ENCODE results near the gene RBM24. TPM values are rescaled to one million over a fixed set of nuclear protein-coding genes. Genes with fewer than 3 reads are reported as not detected.
"Not testable (repeated sequence)": the region's sequence is repeated elsewhere in the genome, so short reads cannot be mapped to it uniquely, and the experiment has no call there.

RBM24 gene
- total RNA-seq, 2 experiments from 2014 or later: not detected

DNA sequence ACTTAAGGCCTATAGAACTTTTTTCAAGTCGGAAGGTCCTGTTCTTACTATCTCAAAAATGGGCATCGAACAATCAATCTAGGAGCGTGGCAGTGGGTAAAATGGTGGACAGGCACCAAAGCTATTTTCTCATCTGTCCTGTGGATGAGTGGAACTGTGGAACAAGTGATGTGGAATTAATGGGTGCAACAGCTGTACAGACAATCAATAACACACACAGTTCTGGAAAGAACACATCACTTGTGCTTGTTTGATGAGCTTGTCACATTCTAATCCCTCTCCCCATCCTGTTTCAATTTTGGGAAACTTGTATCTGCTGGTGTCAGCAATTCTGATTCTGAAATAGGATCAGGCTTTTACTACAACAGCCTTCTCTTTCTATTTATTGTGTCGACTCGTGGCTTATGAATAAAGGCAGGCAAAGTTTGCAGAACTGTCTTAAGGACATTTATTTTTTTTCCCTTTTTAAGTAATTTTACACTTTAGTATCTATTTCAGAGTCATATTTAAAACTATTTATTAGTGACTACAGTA is 11.5 kb downstream of the RBM24 start:
- intact Hi-C loops (cut with DNase I, micrococcal nuclease): no loop called here
- ATAC-seq (no peak), DNase-seq (no peak)
- H3K4me1 Mint-ChIP-seq: no peaks in the 10 kb centered on the region
- CTCF ChIA-PET: no interaction called here
- no peak overlapping the region for H3K4me3 Mint-ChIP-seq
- H3K9me3 Mint-ChIP-seq (ENCODE audit: low read depth): no peaks in the 10 kb centered on the region
- H3K27ac Mint-ChIP-seq: no peak overlapping the region
- H3K36me3 Mint-ChIP-seq (ENCODE audit: low read depth): no peaks in the 10 kb centered on the region
- H3K27me3 Mint-ChIP-seq: peaks cover 16% of the 10 kb centered on the region
- POLR2A ChIA-PET: no interaction called here

DNA sequence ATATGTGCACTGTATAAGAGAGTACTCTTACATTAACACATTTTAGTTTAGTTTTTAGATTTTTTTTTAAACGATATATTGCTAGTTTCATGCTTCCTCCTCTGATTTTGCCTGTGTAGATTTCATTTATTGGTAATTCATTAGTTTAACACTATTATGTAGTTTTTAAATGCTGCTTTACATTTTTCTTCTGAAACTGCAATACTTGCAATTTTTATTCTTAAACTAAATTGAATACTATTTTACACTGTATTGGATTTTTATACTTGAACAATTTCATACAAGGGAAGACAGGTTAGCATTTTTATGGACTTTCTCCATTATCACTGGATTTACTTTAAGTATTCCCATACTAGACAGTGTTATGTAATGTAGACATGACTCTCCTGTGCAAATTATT is 12.2 kb downstream of the RBM24 start:
- ChIA-PET POLR2A (no interaction called here), CTCF (no interaction called here)
- intact Hi-C loops (cut with DNase I, micrococcal nuclease): no loop called here
- H3K36me3 Mint-ChIP-seq (ENCODE audit: low read depth): no peaks in the 10 kb centered on the region
- ATAC-seq: no peak
- no peak for DNase-seq
- no peaks in the 10 kb centered on the region for H3K4me1 Mint-ChIP-seq
- peaks cover 19% of the 10 kb centered on the region for H3K27me3 Mint-ChIP-seq
- no peaks in the 10 kb centered on the region for H3K9me3 Mint-ChIP-seq (ENCODE audit: low read depth)
- H3K27ac Mint-ChIP-seq: no peak overlapping the region
- H3K4me3 Mint-ChIP-seq: no peak overlapping the region

DNA sequence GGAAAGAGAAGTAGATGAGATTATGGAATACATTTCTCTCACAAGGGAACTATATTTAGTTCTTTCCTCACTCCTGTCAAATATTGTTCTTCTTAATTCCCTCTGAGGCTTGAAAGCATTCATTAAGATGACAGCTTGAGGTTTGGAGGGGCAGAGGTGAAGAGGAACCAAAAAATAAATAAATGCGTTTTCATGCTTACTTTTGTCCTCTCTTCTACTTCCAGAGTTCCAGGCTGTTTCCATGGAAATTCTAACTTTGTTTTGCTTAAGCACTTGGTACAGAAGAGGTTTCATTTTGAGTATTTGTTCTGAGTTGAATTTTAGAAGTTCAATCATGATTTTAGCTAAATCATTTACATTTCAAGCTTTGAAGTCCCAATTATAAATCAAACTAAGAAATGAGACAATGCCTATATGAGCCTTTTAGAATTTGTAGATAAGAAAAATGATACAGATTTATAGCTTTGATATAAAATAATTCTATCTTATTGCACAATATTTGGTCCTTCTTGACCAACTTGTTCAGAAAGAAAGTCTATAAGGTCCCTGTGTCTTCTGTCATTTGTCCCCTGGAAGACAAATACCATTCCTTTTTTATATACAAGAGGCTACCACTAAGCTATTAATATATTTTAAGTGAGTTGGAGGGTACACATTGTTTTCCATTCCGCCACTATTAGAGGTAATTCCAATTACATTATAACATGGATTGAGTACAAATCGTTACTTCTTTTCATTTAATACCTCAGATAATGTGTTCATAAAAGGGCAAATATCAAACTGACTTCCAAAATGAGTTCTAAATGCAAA is 16.3 kb downstream of the RBM24 start:
- intact Hi-C loops (cut with DNase I, micrococcal nuclease): no loop called here
- Mint-ChIP-seq H3K36me3 (ENCODE audit: low read depth) (no peaks in the 10 kb centered on the region), H3K27me3 (peaks cover 13% of the 10 kb centered on the region), H3K27ac (no peak overlapping the region), H3K4me3 (no peak overlapping the region), H3K4me1 (no peaks in the 10 kb centered on the region), H3K9me3 (ENCODE audit: low read depth) (no peaks in the 10 kb centered on the region)
- POLR2A ChIA-PET: no interaction called here
- DNase-seq (no peak), ATAC-seq (no peak)
- CTCF ChIA-PET: interaction anchor here (0.7 kb wide), 1 partner anchor 20 kb away, joined by 3 read pairs; no protein-coding TSS in a partner anchor

DNA sequence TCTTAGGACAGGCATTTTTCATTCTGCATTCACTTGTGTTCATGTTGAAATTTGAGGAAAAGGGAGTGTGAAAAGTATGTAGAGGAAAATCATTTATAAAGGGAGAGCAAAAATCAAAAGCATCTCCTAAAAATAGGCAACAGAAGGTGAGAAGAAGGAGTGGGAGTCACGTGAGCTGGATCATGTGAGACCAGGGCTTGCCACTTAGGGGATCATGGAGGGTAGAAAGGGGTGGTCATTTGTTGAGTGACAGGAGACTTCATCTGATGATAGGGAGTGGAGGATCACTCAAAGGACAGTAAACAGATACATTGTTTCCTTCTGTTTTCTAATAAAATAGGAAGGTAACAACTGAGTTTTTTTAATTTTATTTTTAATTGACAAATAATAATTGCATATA is 17.1 kb downstream of the RBM24 start:
- POLR2A ChIA-PET: no interaction called here
- Mint-ChIP-seq H3K36me3 (ENCODE audit: low read depth) (no peaks in the 10 kb centered on the region), H3K4me1 (no peaks in the 10 kb centered on the region), H3K27ac (no peak overlapping the region), H3K9me3 (ENCODE audit: low read depth) (no peaks in the 10 kb centered on the region), H3K4me3 (no peak overlapping the region), H3K27me3 (peaks cover 12% of the 10 kb centered on the region)
- intact Hi-C loops (cut with DNase I, micrococcal nuclease): no loop called here
- DNase-seq (no peak), ATAC-seq (no peak)
- CTCF ChIA-PET: interaction anchor here (0.7 kb wide), 1 partner anchor 19 kb away, joined by 3 read pairs; no protein-coding TSS in a partner anchor

DNA sequence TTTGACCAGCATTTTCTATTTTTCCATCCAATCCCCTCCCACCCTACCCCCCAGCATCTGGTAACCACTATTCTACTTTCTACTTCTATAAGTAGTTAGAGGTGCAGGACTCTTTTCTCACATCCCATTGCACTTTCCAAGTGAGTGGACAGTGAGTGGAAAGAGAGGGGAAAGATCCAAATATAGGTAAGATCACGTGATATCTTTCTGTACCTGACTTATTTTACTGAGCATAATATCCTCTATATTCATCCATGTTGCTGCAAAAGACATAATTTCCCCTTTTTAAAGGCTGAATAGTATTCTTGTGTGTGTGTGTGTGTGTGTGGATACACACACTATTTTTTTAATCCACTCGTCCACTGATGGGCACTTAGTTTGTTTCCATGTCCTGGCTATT is 18.1 kb downstream of the RBM24 start:
- H3K36me3 Mint-ChIP-seq (ENCODE audit: low read depth): no peaks in the 10 kb centered on the region
- ATAC-seq (no peak), DNase-seq (no peak)
- CTCF ChIA-PET: no interaction called here
- no peaks in the 10 kb centered on the region for H3K9me3 Mint-ChIP-seq (ENCODE audit: low read depth)
- no peak overlapping the region for H3K27ac Mint-ChIP-seq
- intact Hi-C loops (cut with DNase I, micrococcal nuclease): no loop called here
- POLR2A ChIA-PET: no interaction called here
- H3K27me3 Mint-ChIP-seq: peaks cover 12% of the 10 kb centered on the region
- H3K4me3 Mint-ChIP-seq: no peak overlapping the region
- H3K4me1 Mint-ChIP-seq: no peaks in the 10 kb centered on the region

DNA sequence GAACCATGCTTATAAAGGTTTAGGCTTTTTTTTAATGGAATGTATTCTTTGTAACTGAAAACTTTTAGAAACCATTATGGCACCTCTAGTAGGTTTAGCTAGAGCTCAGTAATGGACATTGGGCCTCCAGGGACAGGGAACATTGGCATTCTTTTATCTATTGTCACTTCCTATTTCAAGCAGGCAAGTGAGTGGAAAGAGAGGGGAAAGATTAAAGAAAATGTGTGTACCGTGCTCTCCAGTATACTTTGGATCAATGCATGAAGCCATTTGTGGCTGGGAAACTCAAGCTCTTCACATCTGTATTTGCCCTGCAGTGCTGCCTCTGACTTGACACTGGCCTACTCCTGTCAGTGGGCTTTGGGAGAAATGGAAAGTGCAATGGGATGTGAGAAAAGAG is 18.6 kb downstream of the RBM24 start:
- ATAC-seq: no peak
- H3K36me3 Mint-ChIP-seq (ENCODE audit: low read depth): no peaks in the 10 kb centered on the region
- POLR2A ChIA-PET: no interaction called here
- no peak overlapping the region for H3K27ac Mint-ChIP-seq
- DNase-seq: no peak
- H3K9me3 Mint-ChIP-seq (ENCODE audit: low read depth): no peaks in the 10 kb centered on the region
- no peak overlapping the region for H3K4me3 Mint-ChIP-seq
- H3K27me3 Mint-ChIP-seq: peaks cover 12% of the 10 kb centered on the region
- CTCF ChIA-PET: no interaction called here
- intact Hi-C loops (cut with DNase I, micrococcal nuclease): no loop called here
- H3K4me1 Mint-ChIP-seq: no peaks in the 10 kb centered on the region

DNA sequence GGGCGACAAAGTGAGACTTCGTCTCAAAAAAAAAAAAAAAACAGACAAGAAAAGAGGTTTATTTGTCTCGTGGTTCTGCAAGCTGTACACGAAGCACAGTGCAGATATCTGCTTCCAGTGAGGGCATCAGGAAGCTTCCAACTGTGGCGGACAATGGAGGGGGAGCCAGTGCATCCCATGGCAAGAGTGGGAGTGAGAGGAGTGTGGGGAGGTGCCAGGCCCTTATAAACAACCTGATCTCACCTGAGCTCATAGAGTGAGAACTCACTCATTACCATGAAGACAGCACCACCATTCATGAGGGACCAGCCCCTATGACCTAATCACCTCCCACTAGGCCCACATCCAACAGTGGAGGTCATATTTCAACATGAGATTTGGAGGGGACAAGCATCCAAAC is 19.5 kb downstream of the RBM24 start:
- Mint-ChIP-seq H3K9me3 (ENCODE audit: low read depth) (no peaks in the 10 kb centered on the region), H3K27ac (no peak overlapping the region), H3K27me3 (peaks cover 10% of the 10 kb centered on the region), H3K36me3 (ENCODE audit: low read depth) (no peaks in the 10 kb centered on the region), H3K4me1 (no peaks in the 10 kb centered on the region), H3K4me3 (no peak overlapping the region)
- ATAC-seq (no peak), DNase-seq (no peak)
- ChIA-PET POLR2A (no interaction called here), CTCF (no interaction called here)
- intact Hi-C loops (cut with DNase I, micrococcal nuclease): no loop called here

DNA sequence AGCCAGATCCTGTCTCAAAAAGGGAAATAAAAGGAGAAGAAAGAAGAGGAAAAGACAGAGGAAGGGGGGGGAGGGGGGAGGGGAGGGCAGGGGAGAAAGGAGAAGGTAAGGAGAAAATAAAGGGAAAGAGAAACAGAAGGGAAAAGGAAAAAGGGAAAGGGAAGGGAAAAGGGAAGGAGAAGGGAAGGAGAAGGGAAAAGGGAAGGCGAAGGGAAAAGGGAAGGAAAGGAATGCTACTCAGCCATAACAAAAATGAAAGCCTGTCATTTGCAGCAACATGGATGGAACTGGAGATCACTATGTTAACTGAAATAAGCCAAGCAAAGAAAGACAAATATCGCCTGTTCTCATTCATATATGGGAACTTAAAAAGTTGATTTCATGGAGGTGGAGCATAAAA is 22.3 kb downstream of the RBM24 start:
- DNase-seq: no peak
- H3K36me3 Mint-ChIP-seq (ENCODE audit: low read depth): no peaks in the 10 kb centered on the region
- no peaks in the 10 kb centered on the region for H3K9me3 Mint-ChIP-seq (ENCODE audit: low read depth)
- ChIA-PET CTCF (no interaction called here), POLR2A (no interaction called here)
- H3K4me3 Mint-ChIP-seq: no peak overlapping the region
- no peak overlapping the region for H3K27ac Mint-ChIP-seq
- intact Hi-C loops (cut with DNase I, micrococcal nuclease): no loop called here
- peaks cover 3% of the 10 kb centered on the region for H3K27me3 Mint-ChIP-seq
- no peaks in the 10 kb centered on the region for H3K4me1 Mint-ChIP-seq
- ATAC-seq: no peak

DNA sequence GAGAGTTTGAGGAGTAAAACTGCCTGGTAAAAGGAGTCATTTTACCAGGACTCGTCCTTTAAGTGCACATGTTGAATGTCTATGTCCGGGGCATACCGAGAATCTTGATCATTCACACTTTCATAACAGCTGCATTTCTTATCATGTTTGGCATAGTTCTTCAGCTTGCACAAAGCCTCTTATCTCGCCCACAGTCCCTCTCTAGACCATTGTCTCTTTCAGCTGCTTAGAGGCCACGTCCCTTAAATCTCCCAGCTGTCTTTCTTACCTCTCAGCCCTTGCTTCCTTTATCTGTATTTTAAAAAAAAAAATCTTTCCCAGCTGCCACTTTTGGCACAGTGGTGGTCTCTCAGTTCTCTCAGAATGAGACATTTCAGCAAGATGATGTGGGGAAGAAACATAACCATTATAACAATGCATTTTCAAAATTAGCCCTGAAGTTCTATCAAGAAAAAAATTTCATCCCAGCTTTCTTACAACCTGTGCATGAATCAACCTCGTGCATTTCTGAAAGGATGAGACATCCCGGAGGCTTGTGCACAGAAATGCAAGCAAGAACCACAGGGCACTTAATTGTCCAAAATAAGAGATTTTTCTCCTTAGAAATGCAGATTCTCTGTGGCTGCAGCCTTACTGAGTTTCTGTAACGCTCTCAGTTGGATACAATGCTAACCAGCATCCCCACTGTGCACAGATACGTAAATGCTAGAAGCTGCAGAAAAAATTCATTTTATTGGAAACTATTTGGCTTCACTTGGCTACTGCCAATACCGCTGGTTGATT is 24.2 kb downstream of the RBM24 start:
- no peaks in the 10 kb centered on the region for H3K4me1 Mint-ChIP-seq
- DNase-seq: no peak
- no peak overlapping the region for H3K4me3 Mint-ChIP-seq
- POLR2A ChIA-PET: interaction anchor here (0.6 kb wide), 1 partner anchor 967 kb away, joined by 4 read pairs; no protein-coding TSS in a partner anchor
- H3K9me3 Mint-ChIP-seq (ENCODE audit: low read depth): no peaks in the 10 kb centered on the region
- no peaks in the 10 kb centered on the region for H3K27me3 Mint-ChIP-seq
- H3K36me3 Mint-ChIP-seq (ENCODE audit: low read depth): no peaks in the 10 kb centered on the region
- ATAC-seq: no peak
- intact Hi-C loops (cut with DNase I, micrococcal nuclease): no loop called here
- no peak overlapping the region for H3K27ac Mint-ChIP-seq
- CTCF ChIA-PET: no interaction called here

DNA sequence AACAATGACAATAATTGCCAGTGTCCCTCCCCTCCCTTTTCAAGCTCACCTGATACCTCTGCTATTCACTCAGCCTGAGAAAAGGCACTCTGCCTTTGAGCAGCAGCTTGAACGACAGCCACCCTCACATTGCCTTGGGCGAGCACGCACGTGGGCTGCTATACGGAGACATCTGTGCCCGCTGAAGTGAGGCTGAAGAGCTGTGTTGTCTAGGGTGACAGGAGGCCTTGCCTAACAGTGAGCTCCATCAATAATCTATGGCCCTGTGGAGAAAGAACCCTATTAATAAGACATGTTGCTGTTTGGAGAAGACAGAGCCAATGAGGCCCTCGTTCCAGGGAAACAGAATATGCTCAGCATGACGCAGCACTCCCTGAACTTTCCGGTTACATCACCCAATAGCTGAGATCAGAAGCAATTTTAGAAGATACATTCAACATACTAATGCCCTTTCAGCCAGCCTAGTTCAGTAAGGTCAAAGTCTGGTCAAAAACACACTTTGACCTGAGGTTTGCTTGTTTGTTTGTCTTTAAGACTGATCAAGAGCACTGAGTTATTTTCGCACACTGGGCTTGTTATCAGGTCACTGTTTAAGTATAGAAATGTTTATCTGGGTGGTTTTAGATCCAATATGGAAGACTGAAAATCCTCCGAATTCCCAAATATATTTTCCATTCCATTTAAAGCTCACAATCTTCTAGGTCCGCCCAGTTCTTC is 30.6 kb downstream of the RBM24 start:
- H3K4me1 Mint-ChIP-seq: no peaks in the 10 kb centered on the region
- DNase-seq (no peak), ATAC-seq (no peak)
- H3K27ac Mint-ChIP-seq: no peak overlapping the region
- peaks cover 2% of the 10 kb centered on the region for H3K27me3 Mint-ChIP-seq
- intact Hi-C loops (cut with DNase I, micrococcal nuclease): no loop called here
- H3K9me3 Mint-ChIP-seq (ENCODE audit: low read depth): no peaks in the 10 kb centered on the region
- no peak overlapping the region for H3K4me3 Mint-ChIP-seq
- CTCF ChIA-PET: no interaction called here
- POLR2A ChIA-PET: interaction anchor here (0.6 kb wide), 1 partner anchor 573 kb away, joined by 3 read pairs; no protein-coding TSS in a partner anchor
- no peaks in the 10 kb centered on the region for H3K36me3 Mint-ChIP-seq (ENCODE audit: low read depth)

DNA sequence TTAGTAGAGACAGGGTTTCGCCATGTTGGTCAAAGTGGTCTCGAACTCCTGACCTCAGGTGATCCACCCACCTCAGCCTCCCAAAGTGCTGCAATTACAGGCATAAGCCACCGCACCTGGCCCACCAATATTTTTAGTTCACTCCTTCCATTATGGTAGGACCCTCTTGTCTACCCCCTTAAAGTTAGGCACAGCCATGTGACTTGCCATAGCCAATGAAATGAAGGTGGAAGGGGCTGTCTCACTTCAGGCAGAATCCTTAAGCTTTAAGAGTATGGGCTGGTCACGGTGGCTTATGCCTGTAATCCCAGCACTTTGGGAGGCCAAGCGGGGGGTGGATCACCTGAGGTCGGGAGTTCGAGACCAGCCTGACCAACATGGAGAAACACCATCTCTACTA is 32.1 kb downstream of the RBM24 start:
- H3K4me1 Mint-ChIP-seq; H3K9me3 Mint-ChIP-seq (ENCODE audit: low read depth); POLR2A ChIA-PET; CTCF ChIA-PET; DNase-seq; ATAC-seq; H3K27me3 Mint-ChIP-seq; H3K4me3 Mint-ChIP-seq; H3K27ac Mint-ChIP-seq; H3K36me3 Mint-ChIP-seq (ENCODE audit: low read depth); intact Hi-C loops (cut with DNase I, micrococcal nuclease): not testable (repeated sequence)

Measured in activated CD4-positive, alpha-beta T cell treated with anti-CD3 and anti-CD28 coated beads for 36 hours (primary cell).